Measurements from ENCODE around the gene TLNRD1.
A peak's percentile ranks its signal among the peaks of the same experiment; 100 is the strongest.

The TLNRD1 gene

DNA sequence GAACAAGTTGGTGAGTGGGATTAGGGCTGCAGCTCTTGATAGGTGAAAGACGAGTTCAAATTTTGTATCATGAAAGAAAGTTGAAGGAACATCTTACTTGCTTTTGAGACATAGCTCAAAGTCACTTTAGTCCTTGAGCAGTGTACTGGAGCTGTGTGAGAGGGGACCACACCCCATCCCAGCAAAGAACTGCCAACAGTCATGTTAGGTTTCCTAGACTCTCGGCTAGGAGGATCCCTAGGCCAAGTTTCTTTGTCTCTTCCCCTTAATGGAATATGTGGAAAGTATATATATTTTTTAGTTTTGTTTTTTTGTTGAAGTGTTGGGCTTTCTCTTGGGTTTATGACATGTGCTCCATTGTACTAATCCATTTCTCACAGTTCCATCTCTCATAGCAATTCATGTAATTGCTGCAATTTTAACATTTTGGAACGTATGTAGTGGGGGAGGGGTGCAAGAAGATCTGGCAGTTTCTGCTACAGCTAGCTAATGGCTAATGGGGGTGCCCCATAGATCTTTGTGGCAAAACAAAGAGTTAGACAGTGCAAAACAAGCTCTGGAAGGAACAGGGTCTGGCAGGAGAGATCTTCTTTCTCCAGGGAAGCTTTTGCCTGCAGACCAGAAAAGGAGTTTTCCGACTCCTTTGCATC is 25.1 kb downstream of the TLNRD1 start:
- FAIRE-seq: no peak
- DNase-seq (ENCODE audit: low spot score): no peak

GRCh38 chr15:81026836-81027599 is 26.3 kb downstream of the TLNRD1 start:
- DNase-seq (ENCODE audit: low spot score): peak; percentile 13
- FAIRE-seq: no peak

DNA sequence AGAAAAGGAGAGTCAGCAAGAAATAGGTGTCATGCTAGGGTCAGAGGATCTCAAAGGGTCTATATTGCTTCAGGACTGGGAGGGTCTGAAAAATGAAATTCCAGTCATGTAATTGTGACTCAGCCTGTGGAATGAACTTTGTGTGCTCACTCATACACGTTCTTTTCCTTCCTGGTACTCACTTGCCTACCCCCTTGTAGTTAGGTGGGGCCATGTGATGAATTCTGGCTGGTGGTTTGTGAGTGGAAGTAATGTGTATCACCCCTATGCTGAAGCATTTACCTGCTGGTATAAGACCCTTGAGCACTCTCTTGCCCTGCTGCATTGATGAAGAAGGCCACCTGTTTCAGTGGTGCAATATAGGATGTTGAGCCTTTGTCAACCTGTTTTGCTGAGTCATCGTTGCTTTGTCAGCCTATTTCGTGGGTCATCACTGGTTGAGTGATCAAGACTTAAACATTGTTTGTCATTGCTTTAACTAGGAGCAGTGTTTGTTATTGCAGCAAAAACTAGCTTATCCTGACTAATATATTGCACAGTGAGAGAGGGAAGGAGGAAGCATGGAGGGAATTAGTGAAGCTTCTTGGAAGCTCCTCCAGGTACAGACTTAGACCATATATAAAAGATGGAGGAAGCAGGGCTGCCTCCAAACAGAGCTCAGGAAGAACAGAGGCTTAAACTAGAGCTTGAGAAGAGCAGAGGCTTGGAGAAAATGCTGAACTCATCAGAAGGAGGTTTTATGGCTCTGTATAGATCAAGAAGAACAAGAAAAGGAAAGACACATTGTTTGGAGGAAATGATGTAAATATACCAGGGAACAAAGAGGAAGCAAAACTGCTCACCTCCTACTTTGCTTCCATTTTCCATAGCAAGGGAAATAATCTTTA is 28.9 kb downstream of the TLNRD1 start:
- DNase-seq (ENCODE audit: low spot score): no peak
- FAIRE-seq: no peak

- no peak for DNase-seq (ENCODE audit: low spot score)
- no peak for FAIRE-seq
These were observed 29.6 kb downstream of the TLNRD1 start for GRCh38 chr15:81030301-81030750.

DNA sequence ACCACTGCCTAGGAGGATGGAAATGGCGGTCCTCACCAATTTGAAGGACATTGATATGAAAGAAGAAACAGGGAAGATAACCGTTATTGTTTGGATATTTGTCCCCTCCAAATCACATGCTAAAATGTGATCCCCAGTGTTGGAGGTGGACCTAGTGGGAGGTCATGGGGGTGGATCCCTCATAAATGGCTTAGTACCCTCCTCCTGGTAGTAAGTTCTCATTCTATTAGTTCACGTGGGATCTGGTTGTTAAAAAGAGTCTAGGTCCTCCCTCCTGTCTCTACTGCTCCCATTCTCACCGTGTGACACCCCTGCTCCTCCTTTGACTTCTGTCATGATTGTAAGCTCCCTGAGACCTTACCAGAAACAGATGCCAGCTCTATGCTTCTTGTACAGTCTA is 30.5 kb downstream of the TLNRD1 start:
- DNase-seq (ENCODE audit: low spot score) (no peak), FAIRE-seq (no peak)

GRCh38 chr15:81032355-81032754 is 31.6 kb downstream of the TLNRD1 start:
- FAIRE-seq: no peak
- no peak for DNase-seq (ENCODE audit: low spot score)

- FAIRE-seq (no peak), DNase-seq (ENCODE audit: low spot score) (no peak)
These were observed 32.1 kb downstream of the TLNRD1 start for GRCh38 chr15:81032818-81033217.

GRCh38 chr15:81033508-81033907 is 32.8 kb downstream of the TLNRD1 start:
- DNase-seq (ENCODE audit: low spot score) (no peak), FAIRE-seq (no peak)

GRCh38 chr15:81037952-81038743 is 37.4 kb downstream of the TLNRD1 start:
- DNase-seq (ENCODE audit: low spot score) (no peak), FAIRE-seq (no peak)

DNA sequence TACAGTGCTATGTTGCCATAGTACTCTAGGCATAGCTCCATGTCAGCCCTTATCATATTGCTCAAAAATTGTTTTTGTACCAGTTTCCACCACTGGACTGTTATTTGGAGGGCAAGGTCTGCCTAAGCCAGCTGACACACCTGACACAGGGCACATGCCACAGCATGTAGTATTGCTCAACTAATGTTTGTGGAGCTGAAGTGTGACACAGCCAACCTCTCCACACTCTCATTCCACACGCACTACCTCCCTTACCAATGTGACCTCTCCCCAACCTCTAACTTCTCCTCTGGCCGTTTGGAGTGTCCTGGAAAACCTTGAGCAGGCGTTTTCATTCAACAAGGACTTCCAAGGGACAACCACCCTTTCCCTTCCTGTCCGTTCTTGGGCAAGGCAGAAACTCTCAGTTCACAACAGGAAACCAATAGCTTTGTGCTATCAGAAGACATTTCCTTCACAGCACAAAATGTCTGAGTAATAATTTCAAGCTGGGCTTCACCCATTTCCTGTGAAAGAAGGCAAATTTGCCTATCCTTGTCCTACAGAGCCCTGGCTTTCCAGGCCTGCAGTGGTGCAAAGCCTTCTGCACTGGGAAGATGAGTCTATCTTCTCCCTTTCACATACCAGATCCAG is 38.4 kb downstream of the TLNRD1 start:
- FAIRE-seq (no peak), DNase-seq (ENCODE audit: low spot score) (no peak)

- no peak for DNase-seq (ENCODE audit: low spot score)
- no peak for FAIRE-seq
These were observed 40.0 kb downstream of the TLNRD1 start for GRCh38 chr15:81040757-81041156.

DNA sequence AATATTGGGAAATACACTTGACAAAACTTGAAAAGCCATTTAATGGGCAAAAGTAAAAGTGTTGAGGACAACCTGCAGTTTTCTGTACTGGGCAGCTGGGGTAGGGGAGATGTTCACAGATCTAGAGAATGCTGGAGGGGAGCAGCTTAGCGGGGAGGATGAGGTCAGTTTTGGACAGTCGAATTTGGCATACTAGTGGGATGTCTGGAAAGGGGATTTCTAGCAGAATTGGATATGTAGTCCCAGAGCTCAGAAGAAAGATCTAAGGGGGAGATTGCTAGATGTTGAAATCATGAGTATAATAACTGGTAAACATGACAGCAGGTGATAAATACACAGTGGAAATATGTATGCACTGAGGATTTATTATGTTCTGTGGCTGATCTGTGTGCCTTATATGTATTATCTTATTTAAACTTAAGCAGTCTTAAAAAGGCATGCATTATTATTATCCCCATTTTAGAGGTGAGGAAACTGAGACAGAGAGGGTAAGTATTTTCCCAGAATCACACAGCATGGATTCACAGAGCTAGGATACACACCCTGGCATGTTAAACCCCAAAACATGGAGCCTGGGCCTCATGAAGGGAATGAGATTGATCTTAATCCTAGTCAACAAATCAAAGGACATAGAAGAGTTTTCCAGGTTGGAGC is 42.7 kb downstream of the TLNRD1 start:
- DNase-seq (ENCODE audit: low spot score): no peak
- no peak for FAIRE-seq

GRCh38 chr15:81043935-81044575 is 43.3 kb downstream of the TLNRD1 start:
- DNase-seq (ENCODE audit: low spot score): no peak
- no peak for FAIRE-seq

GRCh38 chr15:81046290-81046689 is 45.6 kb downstream of the TLNRD1 start:
- no peak for FAIRE-seq
- no peak for DNase-seq (ENCODE audit: low spot score)

DNA sequence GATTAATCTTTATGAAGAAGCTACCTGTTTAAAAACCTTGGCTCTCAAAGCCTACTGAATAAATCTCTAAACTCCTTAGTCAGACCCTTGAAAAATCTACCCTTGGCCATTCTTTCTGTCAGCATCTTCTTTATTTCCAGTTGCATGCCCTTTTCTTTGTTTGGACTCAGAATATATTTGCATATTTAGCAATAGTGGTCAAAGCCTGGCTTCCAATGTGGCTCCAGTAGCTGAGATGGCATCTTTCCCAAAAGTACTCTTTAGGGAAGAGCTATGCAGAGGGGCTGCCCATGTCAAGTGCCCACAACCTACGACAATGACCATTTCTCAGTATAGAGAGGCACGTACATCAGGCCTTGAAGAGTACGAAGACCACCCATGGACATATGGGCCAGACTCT is 47.2 kb downstream of the TLNRD1 start:
- FAIRE-seq (no peak), DNase-seq (ENCODE audit: low spot score) (no peak)

DNA sequence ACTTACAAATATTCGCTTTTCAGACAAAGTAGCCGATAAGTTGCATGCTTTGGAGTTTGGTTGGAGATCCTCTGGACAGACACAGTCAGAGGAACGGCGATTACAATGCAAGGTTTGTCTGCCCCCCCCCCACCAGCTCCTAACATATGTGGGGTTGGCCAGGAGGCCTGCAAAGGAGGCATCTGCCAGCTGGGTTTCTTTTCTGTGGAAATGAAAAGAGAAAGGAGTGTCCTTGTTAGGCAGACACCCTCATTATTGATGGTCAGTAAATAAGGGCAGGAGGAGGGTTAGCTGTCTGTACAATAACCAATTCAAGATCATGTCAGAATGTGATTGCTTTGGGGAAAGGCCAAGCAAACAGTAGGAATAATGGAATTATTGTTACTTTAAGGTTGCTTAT is 49.1 kb downstream of the TLNRD1 start:
- DNase-seq (ENCODE audit: low spot score) (no peak), FAIRE-seq (no peak)

GRCh38 chr15:81050259-81050658 is 49.5 kb downstream of the TLNRD1 start:
- no peak for FAIRE-seq
- no peak for DNase-seq (ENCODE audit: low spot score)

DNA sequence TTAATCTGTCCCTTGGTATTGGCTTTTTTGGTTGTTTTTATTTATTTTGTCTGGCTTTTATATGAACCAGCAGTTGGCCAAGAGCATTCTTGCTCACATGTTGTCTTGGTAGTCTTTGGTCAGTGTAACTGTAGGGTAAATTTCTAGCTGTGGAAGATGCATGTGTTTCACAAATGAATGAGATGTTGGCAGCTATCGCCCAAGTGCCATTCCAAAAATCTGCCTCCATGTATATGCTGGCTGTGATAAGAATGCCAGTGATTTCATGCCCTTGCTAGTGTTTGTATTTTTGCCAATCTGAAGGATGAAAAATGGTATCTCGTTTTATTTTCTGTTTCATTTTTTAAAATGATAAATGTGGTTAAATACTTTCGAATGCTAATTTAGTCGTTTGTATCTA is 50.1 kb downstream of the TLNRD1 start:
- DNase-seq (ENCODE audit: low spot score) (no peak), FAIRE-seq (no peak)

DNA sequence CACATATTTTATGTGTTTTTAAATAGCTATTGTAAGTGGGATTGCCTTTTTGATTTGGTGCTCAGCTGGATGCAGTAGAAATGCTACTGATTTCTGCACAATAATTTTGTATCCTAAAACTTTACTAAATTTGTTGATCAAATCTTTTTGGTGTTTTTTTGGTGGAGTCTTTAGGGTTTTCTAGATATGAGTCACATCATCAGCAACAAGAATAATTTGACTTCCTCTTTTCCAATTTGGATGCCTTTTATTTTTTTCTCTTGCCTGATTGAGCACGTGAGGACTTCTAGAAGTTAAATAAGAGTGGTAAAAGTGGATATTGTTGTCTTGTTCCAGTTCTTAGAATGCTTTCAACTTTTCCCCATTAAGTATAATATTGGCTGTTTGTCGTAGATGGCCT is 51.3 kb downstream of the TLNRD1 start:
- FAIRE-seq (no peak), DNase-seq (ENCODE audit: low spot score) (no peak)

- no peak for DNase-seq (ENCODE audit: low spot score)
- no peak for FAIRE-seq
These were observed 52.9 kb downstream of the TLNRD1 start for GRCh38 chr15:81053621-81054020.
